HEK293T (cell line): ENCODE data around the gene MRPS10.

Experiments
- ARNT ChIP-seq: fragments of 450-650 bp; IDR thresholded peaks from 2 replicates; pipeline ENCODE4 v1.6.1; 2017; ENCODE audit warnings: mild to moderate bottlenecking
- BHLHE40 ChIP-seq: fragments of 450-650 bp; IDR thresholded peaks from 2 replicates; pipeline ENCODE4 v1.6.1; 2016; ENCODE audit warnings: mild to moderate bottlenecking, moderate library complexity, borderline replicate concordance
- CTBP1 ChIP-seq: fragments of 450-650 bp; IDR thresholded peaks from 2 replicates; pipeline ENCODE4 v1.6.1; 2016; ENCODE audit warnings: borderline replicate concordance
- ELF4 ChIP-seq: fragments of 450-650 bp; IDR thresholded peaks from 2 replicates; pipeline ENCODE4 v1.6.1; 2017; ENCODE audit warnings: antibody characterized with exemption
- FOXA1 ChIP-seq: fragments of 450-650 bp; IDR thresholded peaks from 2 replicates; pipeline ENCODE4 v1.6.1; 2016; ENCODE audit warnings: mild to moderate bottlenecking
- FOXK2 ChIP-seq: fragments of 450-650 bp; IDR thresholded peaks from 2 replicates; pipeline ENCODE4 v1.6.1; 2016; ENCODE audit warnings: mild to moderate bottlenecking
- FOXM1 ChIP-seq: fragments of 450-650 bp; IDR thresholded peaks from 2 replicates; pipeline ENCODE4 v1.6.1; 2017; ENCODE audit warnings: mild to moderate bottlenecking, borderline replicate concordance
- HDGF ChIP-seq: fragments of 450-650 bp; IDR thresholded peaks from 2 replicates; pipeline ENCODE4 v1.6.1; 2017; ENCODE audit warnings: antibody characterized with exemption, borderline replicate concordance
- LEF1 ChIP-seq: fragments of 450-650 bp; IDR thresholded peaks from 2 replicates; pipeline ENCODE4 v1.6.1; 2017; ENCODE audit warnings: mild to moderate bottlenecking, borderline replicate concordance
- NFRKB ChIP-seq: fragments of 450-650 bp; IDR thresholded peaks from 2 replicates; pipeline ENCODE4 v1.6.1; 2016; ENCODE audit warnings: mild to moderate bottlenecking, moderate library complexity
- PKNOX1 ChIP-seq: fragments of 450-650 bp; IDR thresholded peaks from 2 replicates; pipeline ENCODE4 v1.6.1; 2016
- SUZ12 ChIP-seq: fragments of 450-650 bp; IDR thresholded peaks from 2 replicates; pipeline ENCODE4 v1.6.1; 2016; ENCODE audit warnings: mild to moderate bottlenecking
- TARDBP ChIP-seq: fragments of 450-650 bp; IDR thresholded peaks from 2 replicates; pipeline ENCODE4 v1.6.1; 2016
- ZNF384 ChIP-seq: fragments of 450-650 bp; IDR thresholded peaks from 2 replicates; pipeline ENCODE4 v1.6.1; 2016

GRCh38 chr6:42177514-42178364 is 39.9 kb downstream of the MRPS10 start:
- TF ChIP-seq FOXK2 (no peak), FOXA1 (no peak), FOXM1 (no peak), ZNF384 (no peak), ARNT (no peak), ELF4 (no peak), SUZ12 (no peak), BHLHE40 (no peak), HDGF (no peak), CTBP1 (no peak), LEF1 (no peak), NFRKB (no peak), PKNOX1 (peak; percentile 35; the same call in 1 of the 2 replicates), TARDBP (no peak)
